GM18517 (cell line): ENCODE results near the gene EP400.
"Not testable (repeated sequence)": the region's sequence is repeated elsewhere in the genome, so short reads cannot be mapped to it uniquely, and the experiment has no call there.

Experiments used
- ATAC-seq: cut with Tn5 transposase; IDR thresholded peaks from one replicate; pipeline ENCODE4 v1.9.1; 2021; ENCODE audit warnings: mild to moderate bottlenecking, moderate library complexity; ENCODE audit not compliant: unreplicated experiment

EP400 gene

DNA sequence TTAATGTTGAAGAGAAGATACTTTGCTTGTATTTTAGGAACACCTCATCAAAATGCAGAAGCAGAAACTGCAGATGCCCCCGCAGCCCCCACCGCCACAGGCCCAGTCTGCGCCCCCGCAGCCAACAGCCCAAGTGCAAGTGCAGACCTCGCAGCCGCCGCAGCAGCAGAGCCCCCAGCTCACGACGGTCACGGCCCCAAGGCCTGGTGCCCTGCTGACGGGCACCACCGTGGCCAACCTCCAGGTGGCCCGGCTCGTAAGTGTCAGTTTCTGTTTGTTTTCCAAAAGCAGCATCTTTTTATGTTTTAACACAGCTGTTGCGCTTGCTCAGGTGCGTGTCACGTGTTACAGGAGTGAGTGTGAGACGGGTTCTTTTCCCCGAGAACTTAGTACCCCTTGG, 114.9 kb downstream of the EP400 start:
- no peak for ATAC-seq

DNA sequence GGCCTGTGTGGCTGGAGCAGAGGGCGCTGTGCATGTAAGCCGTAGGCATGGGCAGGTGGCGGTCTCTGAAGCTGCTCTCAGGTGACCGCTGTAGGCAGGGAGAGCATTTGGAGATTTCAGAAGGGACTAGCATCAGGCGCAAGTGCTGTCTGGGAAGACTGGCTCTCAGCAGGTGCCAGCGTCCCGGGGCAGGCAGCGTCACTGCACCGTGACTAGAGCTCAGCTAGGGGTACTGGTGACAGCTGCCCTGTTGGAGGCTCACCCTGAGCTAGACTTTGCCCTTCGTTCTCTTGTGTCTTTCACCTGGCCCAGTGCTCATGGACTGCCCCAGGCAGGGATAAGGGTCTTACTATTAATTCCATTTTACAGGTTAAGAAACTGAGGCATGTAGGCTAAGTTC, 115.5 kb downstream of the EP400 start:
- ATAC-seq, result no peak

DNA sequence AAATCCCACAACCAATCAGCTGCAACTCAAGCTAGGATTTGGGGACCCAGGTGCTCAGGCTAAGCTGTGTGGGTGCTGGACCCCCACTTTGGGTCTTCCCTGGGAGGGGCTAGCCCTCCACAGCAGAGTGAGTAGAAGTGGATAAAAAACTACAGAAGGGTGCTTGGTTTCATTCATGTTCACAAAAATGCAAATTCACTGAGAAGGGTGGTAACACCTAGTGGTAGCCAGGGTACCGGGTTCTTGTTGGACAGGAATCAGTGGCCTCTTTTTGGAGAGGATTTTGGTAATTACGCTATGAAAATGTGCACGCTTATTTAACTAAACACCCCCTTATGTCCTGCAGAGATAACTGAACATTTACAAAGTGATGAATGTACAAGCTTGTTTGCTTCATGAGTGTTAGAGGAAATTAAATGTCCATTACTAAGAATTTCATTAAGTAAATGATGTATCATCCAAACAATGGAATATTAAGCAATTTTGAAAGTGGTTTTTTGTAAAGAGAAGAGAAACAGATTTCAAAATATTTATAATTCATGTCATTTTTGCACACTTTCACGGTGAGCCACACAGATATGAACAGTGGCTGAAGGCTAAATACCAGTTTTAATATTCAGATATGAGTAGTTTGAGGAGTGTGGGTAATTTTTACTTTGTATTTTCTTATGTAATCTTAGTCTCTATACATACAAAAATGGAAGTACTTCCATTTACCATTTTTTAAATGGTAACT, 116.0 kb downstream of the EP400 start:
- ATAC-seq, result no peak

DNA sequence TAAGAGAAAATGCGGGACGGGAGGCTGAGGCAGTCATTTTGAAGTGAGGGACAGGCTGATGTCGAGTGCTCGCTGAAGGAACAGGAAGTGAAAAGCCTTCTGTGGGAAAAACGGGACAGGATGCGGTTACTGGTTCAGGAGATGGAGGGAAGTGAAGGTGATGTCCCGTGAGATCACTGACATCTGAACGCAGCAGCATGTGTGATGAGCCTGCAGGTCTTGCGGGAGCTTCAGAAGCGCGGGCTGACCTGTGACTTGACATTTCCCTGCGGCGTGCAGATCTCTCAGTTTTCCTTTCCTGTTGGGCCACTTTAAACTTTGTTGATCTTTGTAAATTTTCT, 116.6 kb downstream of the EP400 start:
- no peak for ATAC-seq

DNA sequence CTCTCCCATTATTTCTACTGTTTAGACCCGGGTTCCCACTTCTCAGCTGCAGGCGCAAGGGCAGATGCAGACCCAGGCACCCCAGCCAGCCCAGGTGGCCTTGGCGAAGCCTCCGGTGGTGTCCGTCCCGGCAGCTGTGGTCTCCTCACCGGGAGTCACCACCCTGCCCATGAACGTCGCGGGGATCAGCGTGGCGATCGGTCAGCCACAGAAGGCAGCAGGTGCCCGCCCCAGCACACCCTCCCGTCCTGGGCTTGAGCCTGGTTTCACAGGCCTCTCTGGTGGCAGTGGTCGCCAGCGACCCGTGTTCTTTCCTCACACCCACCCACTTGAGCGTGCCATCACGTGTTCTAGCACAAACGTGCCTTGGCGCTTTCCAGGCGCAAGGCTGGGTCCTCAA, 117.0 kb downstream of the EP400 start:
- no peak for ATAC-seq

DNA sequence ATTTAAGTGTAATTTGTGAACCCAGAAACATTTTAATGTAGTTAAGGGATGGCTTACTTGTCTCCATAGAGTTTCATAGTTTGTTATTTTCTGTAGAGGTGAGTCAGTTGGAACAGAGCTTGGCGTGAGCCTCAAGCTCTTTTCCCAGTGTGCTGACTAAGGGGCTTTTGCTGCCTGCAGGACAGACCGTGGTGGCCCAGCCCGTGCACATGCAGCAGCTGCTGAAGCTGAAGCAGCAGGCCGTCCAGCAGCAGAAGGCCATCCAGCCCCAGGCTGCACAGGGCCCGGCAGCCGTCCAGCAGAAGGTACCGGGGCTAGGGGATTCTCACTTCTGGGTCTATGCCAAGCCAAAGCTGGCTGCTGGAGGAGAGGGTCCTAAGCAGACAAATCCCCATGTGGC, 117.4 kb downstream of the EP400 start:
- no peak for ATAC-seq

DNA sequence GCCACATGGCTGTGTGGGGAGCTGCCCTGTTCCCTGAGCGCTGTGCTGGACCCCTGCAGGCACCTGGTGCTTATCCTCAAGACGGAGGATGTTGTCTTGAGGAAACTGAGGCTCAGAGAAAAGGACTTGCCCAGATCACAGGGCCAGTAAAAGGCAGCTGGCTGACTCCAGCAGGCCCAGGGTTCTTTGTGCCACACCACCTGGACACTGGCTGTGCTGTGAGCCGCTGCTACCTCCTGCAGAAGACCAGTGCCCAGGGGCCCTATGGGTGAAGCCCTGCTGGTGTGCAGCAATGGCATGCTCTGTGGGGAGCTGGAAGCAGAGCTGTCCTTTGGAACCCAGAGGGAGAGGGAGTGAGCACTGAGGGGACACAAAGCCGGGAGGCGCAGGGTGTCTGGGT, 118.5 kb downstream of the EP400 start:
- no peak for ATAC-seq

DNA sequence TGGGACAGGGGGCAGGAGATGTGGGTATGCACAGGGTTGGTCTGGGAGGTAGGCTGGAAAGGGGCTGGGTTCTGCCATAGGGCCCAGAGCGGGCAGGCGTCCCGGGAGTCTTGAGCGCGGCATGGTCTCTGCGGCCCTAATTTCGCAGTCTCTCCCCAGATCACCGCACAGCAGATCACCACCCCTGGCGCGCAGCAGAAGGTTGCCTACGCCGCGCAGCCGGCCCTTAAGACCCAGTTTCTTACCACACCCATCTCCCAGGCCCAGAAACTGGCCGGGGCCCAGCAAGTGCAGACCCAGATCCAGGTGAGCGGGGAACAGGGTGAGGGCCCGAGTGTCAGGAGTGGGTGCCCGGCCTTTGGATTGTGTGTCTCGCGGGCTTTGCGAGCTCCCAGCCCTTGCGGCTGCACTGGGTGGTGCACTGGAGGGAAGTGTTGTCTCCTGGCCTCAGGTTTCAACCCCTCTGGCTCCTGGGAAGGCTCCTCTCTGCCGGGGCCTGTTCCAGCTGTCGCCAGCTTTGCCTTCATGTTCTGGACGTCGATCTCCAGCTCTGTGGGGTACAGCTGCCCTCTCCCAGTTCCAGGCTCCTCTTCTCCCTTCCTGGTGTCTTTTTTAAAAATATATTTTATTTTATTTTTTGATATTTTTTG, 119.7 kb downstream of the EP400 start:
- no peak for ATAC-seq

DNA sequence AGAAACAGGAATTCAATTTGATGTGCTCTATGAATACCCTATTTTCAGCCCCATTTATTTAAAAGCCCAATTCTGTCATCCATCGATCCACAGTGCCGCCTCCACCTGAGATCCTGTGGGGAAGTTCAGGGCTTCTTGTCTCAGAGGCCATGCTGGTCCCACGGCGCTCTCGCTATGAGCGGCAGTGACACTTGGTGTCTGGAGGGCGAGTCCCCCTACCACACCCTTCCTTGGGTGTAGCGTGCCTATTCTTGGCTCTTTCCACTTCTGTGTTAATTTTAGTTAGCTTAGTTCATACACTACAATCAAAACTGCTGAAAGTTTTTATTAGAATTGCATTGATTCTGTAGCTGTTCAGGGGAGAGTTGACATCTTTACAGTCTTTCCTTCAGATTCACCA, 120.6 kb downstream of the EP400 start:
- ATAC-seq, result no peak

DNA sequence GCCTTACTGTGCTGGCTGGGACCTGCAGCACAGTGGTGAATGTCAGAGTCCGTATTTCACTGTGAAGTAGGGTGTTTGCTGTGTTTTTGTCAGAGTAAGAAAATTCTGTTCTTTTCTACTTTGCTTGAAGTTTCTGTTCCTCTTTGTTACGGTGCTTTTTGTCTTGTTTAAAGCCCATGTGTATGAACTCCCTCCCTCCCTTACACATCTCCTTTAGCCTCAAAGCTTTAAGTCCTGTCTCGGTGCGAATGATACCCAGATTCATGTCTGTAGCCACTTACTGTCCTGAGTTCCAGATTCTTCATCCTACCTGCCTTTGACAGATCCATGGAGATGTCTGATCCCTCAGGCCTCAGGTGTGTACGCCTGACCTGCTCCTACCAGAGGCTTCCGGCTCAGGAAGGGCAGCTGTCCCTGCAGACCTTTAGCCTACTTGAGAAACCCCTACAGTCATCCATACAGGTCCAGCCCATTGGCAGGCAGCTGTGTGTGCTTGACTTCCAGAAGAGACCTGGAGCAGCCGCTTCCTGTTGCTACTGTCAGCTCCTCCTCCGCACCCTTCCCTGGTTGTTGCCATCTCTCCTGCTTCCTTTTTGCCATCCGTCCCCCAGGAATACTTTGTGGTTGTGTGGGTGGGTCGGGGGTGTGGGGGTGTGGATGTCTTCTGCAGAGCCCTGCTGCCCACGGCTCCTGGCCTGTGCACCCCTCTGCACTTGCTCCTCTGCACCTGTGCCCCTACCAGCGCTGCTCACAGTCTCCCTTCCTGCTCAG, 121.5 kb downstream of the EP400 start:
- peak; percentile 93 for ATAC-seq

DNA sequence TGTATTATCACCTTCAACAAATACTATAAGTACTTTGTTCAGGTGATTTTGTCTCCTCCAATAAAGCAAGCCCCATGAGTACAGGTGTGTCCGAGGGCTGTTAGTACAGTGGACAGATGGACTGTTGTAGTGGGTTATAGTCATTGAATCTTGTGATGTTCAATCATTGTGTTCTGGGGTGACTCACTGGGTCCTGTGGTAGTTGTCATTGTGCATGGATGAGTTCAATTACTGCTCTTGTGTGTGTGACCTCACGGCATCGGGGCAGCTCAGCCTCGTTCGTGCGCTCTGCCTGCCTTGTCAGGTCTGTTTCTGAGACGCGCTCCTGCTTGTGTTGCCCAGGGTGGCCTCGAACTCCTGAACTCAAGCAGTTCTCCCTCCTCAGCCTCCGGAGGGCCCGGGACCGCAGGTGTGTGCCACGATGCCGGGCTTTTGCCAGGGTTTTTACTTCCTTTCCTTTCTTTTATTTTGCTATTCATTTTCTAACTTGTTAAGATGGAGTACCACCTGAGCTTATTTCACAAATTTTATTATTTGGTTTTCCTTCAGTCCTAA, 122.2 kb downstream of the EP400 start:
- ATAC-seq, result no peak

DNA sequence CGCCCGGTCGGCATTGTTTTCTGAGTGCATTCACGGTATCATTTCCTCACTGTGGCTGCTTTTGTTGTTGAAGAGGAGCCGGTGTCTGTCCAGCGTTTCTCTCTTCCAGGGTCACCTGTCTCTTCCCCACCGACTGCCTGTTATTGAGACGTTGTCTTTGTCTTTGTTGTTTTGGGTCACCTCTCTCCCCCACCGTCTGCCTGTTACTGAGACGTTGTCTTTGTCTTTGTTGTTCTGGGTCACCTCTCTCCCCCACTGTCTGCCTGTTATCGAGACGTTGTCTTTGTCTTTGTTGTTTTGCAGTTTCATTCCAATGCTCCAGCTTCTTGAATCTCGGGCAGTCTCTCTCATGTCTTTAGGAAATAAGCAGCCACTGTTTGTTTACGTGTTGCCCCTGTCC, 124.5 kb downstream of the EP400 start:
- no peak for ATAC-seq

DNA sequence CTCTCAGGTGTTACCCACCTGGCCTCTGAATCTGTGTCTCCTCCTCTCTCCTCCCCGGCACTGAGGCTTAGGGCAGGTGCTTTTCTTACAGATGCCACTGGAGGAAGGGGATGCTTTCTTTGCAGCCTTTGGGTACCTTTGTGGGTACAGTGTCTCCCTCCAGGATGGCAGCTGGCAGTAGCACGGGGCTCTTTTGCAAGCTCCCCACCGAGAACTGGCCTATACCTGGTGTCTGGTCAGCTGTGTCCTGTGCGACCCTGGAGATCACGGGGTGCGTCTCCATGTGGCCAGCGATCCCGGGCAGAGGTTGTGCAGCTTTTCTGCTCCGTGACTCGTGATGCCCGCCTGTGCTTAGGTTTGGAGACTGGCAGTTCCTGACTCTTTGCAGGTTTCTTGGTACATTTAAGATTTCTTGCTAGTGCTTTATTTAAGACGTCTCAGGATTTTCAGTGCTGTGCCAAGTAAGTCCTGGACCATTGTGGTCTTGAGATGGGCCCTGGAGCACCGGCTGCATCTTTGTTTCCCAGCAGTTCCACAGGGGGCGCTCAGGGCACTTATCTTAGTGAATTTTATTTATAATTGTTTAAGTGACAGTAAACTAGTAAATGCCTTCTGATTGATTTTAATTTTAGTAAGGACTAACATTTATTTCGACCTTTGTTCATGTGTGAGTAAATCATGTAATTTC, 125.4 kb downstream of the EP400 start:
- ATAC-seq, result no peak

DNA sequence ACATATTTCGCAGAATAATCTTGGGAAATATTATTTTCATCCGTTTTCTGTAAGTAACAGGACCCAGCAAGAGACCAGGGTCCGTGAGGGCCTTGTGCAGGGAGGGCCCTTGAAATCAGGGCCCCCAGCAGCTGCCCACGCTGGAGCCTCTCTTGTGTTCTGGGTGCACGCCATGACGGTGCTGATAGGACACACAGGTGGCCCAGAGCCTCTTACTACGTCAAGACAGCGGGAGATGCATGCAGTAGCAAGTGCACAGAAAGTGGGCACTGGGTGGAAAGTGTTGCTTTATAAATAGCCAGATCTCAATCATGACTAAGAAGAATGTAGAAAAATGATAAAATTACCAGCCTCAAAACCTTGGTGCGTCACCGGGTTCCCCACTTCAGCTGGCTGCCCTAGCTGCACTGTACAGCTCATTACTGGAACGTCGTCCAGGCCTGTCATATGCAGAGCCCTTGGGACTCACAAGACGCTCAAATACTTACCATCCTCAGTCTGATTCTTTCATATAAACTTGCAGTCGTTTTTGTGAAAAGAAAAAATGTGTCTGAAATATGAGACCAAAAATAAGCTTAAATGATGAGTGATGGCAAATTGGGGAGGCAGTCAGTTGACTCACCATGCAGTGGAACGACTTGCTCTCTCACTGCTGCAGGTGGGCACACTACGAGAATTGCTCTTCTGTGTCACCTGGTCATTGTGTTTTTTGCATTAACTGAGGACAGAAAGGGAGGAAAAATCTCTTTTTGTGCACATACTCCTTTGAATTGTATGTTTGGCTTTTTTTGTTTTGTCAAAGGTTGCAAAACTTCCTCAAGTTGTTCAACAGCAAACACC, 126.2 kb downstream of the EP400 start:
- no peak for ATAC-seq

DNA sequence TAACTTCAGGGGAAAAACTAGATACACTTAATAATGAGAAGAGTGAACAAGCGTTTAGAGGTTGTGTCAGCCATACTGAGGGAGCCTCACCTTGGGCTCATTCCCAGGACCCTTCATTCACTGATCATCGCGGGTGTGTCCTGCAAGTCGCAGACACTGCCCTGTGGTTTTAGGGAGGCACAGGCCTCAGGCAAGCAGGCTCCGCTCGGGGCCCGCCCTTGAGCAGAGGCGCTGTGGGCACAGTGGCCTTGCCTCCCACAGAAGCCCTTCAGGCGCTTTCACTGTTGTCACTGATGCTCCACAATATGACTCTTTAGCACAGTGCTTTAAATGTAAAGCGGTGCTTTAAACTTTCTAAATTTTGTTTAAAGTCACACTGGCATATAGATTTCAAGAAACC, 127.0 kb downstream of the EP400 start:
- no peak for ATAC-seq

DNA sequence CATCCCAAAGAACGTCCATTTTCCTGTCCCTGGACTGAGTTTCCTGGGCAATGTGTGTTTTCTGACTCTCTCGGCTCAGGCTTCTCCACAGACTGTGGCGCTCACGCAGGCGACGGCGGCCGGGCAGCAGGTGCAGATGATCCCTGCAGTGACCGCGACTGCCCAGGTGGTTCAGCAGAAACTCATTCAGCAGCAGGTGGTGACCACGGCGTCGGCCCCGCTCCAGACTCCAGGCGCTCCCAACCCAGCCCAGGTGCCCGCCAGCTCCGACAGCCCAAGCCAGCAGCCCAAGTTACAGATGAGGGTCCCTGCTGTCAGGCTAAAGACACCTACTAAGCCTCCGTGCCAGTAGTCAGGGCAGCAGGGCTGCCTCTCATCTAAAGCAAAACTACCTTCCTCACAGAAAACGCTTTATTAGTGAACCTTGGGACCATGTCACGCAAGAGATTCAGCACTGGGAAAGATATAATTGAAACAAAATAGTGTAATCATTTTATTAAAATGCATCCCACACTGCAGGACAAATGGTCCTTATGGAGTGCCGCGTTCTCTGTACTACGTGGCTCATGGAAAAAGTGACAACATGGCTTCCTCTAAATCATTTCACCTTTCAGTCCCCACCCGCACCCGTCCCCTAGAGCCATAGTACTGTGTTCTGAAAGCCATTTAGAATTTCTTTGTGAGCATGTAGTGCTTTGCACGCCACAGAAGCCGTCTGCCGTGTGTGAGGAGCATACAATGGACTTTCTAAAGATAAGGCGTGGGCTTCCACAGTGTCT, 127.8 kb downstream of the EP400 start:
- no peak for ATAC-seq

DNA sequence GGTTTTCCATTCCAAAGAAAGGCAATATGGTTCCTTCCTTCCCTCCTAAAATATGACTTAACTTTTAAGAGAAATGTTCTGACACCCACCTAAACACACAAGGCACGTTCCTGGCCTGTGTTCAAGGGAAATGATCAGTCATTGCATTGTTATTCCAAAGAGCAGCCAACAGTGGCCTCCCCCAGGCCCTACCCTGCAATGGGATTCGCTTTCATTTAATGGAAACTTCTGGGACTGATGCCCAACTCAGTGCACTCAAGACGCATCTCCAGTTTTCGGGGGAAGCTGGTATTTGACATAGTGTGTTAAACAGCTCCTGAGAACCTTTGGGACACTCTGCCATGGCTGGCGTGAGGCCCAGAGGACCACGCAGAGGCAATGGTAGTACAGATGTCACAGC, 128.4 kb downstream of the EP400 start:
- no peak for ATAC-seq

DNA sequence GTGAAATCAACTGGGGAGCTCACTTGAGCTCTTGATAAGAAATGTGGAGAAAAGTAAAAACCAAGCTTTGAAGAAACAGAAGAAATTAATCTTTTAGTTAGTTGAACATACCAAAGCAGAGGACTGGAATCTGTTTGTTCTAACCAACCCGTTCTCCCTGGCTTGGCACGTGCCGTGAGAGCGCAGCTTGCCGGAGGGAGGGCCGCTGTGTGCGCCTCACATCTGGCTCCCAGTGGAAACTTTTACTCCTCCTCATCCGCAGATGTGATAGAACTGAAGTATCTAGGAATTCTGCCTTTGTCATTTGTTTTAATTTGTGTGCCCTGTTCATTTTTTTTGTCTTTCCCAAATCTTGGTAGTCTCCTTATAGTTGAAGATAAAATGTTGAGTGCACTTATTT, 129.5 kb downstream of the EP400 start:
- ATAC-seq, result no peak

DNA sequence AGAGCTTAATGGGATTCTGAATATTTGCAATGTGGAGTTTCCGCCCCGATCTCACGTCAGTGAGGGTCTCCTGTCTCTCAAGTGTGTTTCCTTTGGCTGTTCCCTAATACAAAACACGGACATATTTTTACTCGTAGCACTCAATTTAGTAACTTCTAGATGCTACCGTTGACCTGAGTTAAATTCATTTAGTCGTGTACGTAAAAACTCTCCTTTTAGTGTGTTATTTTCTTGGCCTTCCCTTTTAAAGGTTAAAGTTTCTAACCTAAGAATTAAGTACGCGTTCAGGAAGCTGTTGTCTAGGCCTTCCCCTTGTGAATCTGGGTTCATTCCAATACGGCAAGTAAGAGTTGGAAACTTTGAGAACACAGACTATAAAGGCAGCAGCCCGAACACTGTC, 130.0 kb downstream of the EP400 start:
- ATAC-seq, result no peak

DNA sequence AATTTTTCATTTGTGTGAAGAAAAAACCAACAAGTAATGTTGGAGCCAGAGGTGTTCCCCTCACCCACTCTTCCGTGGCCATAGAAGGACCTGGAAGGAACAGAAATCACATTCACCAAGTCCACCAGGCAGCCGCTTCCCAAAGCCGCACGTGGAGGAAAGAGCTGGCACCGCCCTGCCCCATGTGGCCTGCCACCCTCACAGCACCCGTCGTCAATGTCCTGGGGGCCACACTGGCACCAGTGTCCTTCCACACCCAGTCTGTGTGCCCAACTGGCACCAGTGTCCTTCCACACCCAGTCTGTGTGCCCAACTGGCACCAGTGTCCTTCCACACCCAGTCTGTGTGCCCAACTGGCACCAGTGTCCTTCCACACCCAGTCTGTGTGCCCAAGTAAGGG, 130.8 kb downstream of the EP400 start:
- not testable (repeated sequence) for ATAC-seq
